HG03045 (cell line): ENCODE data around the gene CDK19.
"Not testable (repeated sequence)": the region's sequence is repeated elsewhere in the genome, so short reads cannot be mapped to it uniquely, and the experiment has no call there.

Experiments
- ATAC-seq: cut with Tn5 transposase; IDR thresholded peaks from one replicate; pipeline ENCODE4 v1.9.1; 2021; ENCODE audit warnings: mild to moderate bottlenecking, moderate library complexity; ENCODE audit not compliant: unreplicated experiment

CDK19 gene

DNA sequence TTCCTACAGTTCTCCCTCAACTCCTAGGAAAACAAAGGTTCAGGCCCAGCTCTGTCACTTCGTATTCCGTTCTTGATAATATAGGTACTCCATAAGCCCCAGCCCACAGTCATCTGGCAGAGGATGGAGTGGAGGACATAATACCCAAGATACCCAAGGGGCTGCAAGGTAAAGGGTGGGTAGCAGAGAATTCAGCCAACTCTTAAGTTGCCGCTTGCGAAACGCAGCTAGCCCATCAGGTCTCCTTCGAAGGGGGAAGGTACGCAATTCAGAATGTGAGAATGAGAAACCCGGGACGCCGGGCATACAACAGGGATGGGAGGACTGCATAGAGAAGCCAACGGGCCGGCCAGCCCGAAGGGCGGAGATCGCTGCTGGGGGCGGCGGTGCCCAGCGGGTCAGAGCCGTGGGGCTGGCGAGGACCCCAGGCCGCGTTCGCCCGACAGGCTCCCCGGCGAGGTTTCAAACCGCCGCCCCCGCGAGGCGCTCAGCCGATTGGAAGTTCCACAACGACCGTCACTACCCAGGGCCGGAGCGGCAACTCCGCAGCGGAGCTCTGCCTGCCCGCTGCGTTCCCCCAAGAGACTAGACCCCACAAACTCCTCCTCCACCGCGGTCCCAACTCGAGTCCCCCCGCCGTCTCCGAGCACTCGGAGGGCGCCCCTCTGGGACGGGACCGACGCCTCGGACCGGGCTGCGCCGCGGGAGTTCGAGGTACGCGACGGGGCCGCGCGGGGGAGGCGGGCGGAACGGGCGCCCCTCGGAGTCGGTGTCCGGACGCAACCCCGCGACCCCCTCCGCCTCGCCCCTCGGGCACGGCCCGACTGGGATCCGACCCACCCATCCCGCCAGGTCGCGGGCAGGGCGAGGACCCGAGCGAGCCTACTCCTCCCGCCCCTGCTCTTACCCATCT lies 911 bp downstream of the CDK19 start:
- peak; percentile 21 for ATAC-seq

DNA sequence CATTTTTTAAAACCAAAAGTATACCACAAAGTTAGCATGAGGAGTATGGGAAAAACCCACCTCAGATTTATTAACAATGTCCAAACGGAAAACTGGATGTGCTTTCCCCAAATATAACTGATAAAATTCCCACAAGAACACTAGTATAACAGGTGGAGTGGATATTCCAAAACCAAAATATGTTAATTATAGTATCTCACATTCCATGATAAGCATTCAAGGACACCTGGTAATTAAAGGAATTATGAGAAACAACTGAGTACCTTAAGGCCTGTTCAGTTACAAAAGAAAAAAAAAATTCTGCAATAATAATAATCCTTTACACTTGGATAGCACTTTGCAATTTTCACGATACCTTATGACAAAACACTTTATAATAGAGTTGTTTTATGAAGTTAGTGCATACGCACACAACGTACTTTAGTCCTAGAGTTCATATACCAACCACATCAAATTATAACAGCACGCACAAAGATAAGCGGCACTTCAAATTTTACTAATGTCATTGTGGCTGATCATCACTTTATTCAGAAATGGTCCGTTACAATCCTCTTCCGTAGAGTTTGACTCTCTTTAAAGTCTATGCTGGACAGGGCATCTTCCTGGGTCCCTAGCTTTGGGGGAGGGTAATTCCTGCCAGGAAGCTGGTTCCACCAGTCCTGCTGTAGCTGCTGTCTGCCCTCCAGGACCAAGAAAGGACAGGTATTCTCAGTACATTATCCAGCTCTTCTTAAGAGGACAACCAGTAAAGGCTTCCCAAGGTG lies 1.7 kb downstream of the CDK19 start:
- ATAC-seq = no peak

- no peak for ATAC-seq
Observed at GRCh38 chr6:110812719-110813118, 2.5 kb downstream of the CDK19 start.

GRCh38 chr6:110810896-110811586 lies 4.2 kb downstream of the CDK19 start:
- ATAC-seq = no peak

GRCh38 chr6:110809792-110810191 lies 5.5 kb downstream of the CDK19 start:
- ATAC-seq = no peak

DNA sequence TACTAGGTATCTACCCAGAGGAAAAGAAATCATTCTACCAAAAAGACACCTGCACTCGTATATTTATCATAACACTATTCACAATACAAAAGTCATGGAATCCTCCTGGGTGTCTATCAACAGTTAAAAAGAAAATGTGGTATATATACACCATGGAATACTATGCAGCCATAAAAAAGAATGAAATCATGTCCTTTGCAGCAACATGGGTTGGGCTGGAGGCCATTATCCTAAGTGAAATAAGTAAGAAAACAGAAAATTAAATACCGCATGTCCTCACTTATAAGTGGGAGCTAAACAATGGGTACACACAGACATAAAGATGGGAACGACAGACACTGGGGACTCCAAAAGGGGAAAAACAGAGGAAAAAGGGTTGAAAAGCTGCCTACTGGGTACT lies 13.1 kb downstream of the CDK19 start:
- ATAC-seq = not testable (repeated sequence)

DNA sequence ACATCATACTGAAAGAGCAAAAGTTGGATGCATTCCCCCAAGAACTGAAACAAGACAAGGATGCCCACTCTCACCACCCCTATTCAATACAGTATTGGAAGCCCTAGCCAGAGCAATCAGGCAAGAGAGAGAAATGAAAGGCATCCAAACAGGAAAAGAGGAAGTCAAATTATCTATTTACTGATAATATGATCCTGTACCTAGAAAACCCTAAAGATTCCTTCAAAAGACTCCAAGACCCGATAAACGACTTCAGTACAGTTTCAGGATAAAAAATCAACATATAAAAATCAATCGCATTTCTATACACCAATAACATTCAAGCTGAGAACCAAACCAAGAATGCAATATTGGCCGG lies 14.5 kb downstream of the CDK19 start:
- no peak for ATAC-seq

DNA sequence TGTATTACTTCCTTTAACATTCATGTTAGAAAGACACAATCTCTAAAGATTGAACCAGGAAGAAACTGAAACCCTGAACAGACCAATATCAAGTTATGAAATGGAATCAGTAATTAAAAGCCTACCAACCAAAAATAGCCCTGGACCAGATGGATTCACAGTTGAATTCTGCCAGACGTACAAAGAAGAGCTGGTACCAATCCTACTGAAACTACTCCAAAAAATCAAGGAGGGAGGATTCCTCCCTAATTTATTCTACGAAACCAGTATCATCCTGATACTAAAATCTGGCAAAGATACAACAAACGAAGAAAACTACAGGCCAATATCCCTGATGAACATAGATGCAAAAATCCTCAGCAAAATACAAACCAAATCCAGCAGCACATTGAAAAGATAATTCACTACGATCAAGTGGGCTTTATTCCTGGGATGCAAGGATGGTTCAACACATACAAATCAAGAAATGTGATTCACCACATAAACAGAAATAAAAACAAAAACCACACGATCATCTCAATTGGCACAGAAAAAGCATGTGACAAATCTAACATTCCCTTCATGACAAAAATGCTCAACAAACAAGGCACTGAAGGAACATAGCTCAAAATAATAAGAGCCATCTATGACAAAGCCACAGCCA lies 15.0 kb downstream of the CDK19 start:
- no peak for ATAC-seq

DNA sequence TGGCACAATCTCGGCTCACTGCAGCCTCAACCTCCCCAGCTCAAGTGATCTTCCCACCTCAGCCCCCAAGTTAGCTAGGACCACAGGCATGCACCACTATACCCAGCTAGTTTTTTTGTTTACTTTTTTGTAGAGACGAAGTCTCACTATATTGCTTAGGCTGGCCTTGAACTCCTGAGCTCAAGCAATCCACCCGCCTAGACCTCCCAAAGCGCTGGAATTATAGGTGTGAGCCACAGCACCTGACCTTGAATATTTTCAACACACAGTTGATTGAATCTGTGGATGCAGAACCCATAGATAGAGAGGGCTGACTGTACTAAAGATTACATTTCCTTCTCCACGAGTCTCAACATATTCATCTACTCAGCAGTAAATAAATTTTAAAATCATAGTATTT lies 15.6 kb downstream of the CDK19 start:
- ATAC-seq = no peak

DNA sequence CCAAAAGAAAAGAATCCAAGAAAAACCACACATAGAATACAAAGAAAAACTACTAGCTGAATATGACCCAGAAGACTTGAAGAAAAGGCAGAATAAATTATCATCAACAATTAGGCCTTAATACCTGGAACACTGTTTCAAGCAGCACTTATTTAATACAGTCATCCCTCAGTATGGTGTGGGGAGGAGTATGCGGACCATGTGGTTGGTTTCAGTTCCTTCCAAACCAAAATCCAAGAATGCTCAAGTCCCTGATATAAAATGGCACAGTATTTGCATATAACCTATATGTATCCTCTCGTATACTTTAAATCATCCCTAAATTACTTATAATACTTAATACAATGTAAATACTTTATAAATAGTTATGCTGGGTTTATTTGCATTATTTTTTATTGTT lies 16.1 kb downstream of the CDK19 start:
- no peak for ATAC-seq

- no peak for ATAC-seq
Observed at GRCh38 chr6:110795271-110795670, 20.0 kb downstream of the CDK19 start.

- no peak for ATAC-seq
Observed at GRCh38 chr6:110786696-110787095, 28.6 kb downstream of the CDK19 start.

DNA sequence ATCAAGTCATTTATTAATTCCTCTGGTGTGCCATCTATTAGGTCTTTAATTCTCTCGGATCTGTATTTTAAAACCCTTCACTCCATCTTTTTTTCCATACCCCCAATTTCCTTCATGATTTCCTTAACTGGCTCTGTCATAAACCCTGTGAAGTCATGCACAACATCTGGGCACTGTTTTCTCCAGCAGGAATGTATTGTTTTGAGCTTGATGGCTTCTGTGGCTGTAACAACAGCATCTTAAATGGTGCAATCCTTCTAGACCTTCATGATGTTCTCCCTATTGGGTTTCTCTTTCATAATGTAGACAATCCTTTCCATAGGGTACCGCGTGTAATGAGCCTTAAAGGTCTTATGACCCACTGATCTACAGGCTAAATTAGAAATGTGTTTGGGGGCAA lies 29.0 kb downstream of the CDK19 start:
- no peak for ATAC-seq

- ATAC-seq = no peak
Observed at GRCh38 chr6:110784610-110784979, 30.7 kb downstream of the CDK19 start.

DNA sequence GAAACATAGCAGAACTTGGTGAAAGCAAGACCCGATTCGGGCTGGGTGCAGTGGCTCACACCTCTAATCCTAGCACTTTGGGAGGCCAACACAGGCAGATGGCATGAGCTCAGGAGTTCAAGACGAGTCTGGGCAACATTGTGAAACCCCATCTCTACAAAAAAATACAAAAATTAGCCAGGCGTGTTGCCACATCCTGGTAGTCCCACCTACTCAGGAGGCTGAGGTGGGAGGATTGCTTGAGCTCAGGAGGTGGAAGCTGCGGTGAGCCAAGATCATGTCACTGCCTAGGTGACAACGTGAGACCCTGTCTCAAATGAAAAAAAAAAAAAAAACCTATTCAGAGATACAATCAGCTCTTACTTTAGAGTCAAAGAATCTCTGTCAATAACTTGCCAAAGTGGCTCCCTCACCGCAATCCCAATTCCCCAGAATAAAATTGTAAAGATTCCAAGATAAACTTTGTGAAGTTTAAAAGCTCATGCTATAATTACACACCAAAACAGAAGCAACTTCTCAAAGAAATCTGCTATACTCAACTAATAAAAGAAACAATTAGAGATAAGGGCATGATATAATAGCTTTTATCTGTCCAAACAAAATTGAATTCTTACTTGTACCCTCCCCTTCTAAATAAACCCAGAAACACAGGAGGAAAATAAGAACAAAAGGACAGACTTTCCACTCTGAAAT lies 33.6 kb downstream of the CDK19 start:
- ATAC-seq = no peak

GRCh38 chr6:110778333-110778732 lies 36.9 kb downstream of the CDK19 start:
- no peak for ATAC-seq

- no peak for ATAC-seq
Observed at GRCh38 chr6:110777636-110778035, 37.6 kb downstream of the CDK19 start.

DNA sequence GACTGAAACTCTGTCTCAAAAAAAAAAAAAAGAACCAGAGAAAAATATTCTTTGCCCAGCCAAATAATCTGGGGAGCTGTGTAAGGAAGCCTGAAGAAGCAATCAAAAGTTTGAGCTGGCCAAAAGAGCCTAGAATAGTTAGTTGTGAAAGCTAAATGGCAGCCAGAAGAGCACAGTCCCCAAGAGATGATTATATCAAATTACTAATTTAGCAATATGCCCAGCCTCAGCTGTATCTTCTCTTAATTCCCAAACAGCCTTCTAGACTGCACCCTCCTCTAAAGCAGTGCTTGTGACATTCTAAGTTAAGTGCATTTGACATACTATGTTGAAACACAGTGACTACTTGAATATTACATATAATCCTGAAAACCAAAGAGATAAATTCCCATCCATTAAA lies 38.9 kb downstream of the CDK19 start:
- ATAC-seq = no peak

DNA sequence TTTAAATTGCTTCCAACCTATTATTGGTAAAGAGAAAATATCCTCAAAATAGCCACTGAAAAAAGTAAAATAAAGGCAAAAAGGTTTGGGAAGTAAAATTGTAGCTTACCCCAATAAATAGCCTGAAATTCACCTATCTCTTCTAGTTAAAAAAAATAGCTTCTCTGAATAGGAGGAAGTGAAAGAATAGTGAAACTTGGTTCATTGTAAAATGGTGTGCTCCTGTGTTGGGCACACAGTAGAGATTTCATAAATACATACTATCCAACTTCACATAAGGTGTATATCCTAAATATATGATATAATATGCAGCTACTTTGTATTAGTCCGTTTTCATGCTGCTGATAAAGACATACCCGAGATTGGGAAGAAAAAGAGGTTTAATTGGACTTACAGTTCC lies 45.3 kb downstream of the CDK19 start:
- ATAC-seq = no peak

GRCh38 chr6:110768057-110768456 lies 47.2 kb downstream of the CDK19 start:
- ATAC-seq = no peak

- ATAC-seq = no peak
Observed at GRCh38 chr6:110761371-110761770, 53.9 kb downstream of the CDK19 start.
